Measurements from ENCODE around the gene TMEM186. TPM values are rescaled to one million over a fixed set of nuclear protein-coding genes. Genes with fewer than 3 reads are reported as not detected.
A peak's percentile ranks its signal among the peaks of the same experiment; 100 is the strongest.
"Not testable (repeated sequence)": the region's sequence is repeated elsewhere in the genome, so short reads cannot be mapped to it uniquely, and the experiment has no call there.

TMEM186 gene, protein sequence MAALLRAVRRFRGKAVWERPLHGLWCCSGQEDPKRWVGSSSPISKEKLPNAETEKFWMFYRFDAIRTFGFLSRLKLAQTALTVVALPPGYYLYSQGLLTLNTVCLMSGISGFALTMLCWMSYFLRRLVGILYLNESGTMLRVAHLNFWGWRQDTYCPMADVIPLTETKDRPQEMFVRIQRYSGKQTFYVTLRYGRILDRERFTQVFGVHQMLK
- total RNA-seq (10 to 100 TPM in 3 of 5 donors, 1 to 10 TPM in 2; 4.1 to 14.5 (median 12.7) TPM), total RNA-seq (3.2 to 13.0 (median 8.6) reads per million in 29 experiments)
- 10.2 TPM for total RNA-seq (2013)

DNA sequence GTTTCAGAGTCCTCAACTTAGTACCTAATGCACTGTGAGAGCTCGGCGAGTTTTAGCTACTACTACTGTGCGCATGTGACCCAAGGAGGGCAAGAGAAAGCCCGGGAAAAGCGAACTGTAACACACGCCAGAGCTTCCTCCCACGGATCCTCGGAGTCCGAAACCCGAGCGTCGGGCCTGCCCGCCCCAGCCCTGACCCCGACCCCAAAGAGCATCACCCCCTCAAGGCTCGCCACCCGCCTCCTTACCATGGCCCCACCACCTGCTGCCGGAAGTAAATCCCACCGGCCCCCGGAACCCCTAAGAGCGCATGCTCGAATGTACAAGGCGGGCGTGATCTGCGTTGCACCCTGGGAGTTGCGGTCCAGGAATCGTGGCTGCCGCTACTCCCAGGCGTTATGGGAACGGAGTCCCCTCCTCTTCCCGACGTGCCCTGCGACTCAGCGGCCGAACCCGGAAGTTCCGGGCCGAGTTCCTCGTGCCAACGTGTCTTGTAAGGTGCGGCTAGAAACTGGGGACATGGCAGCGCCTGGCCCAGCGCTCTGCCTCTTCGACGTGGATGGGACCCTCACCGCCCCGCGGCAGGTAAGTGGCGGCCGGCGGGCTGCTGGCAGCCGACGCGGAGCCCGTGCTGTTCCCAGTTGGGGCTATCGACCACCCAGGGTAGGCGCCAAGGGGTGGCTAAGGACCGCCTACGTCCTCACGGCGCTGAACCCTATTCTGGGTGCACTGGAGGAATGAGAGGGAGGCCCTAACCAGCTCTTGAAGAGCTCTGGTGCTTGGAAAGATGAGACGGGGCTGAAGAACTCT, at the start of gene TMEM186, which contains the start of gene PMM2:
Gene TMEM186 (minus strand): TSS at position 276 of the 810 bp plus-strand sequence. CDS start 25 bp downstream, at position 251.
Gene PMM2 (plus strand): TSS at position 476 of the 810 bp plus-strand sequence. CDS start 44 bp downstream, at position 520.
- Mint-ChIP-seq H3K36me3 (peaks cover 9% of the 10 kb centered on the region), H3K27me3 (no peaks in the 10 kb centered on the region), H3K4me1 (peaks cover 42 to 51% (median 44%) of the 10 kb centered on the region in 3 donors), H3K4me3 (peak within 1 kb of the TSS; percentile 93 to 95 (median 94)), H3K27ac (peak within 1 kb of the TSS; percentile 90), H3K9me3 (no peaks in the 10 kb centered on the region)
- H3K4me1 ChIP-seq (ENCODE audit: control insufficient read depth in 1 of 2, extremely low read depth in 1 of 2, insufficient read depth in 2 of 2, low read length in 2 of 2): peaks cover 22 to 39% of the 10 kb centered on the region in 2 experiments
- ChIA-PET POLR2A (interaction anchor here in 1 of 2 donors (1.2 kb wide), 1 partner anchor 72 kb away, joined by 3 read pairs; the partner anchor contains the start of gene CARHSP1), CTCF (interaction anchor here in 1 of 2 donors (0.6 to 1.3 kb wide), 4 partner anchors 12 to 83 kb away, joined by 3 to 6 read pairs (median 4); partner anchors contain the start of gene CARHSP1)
- peak; percentile 97 to 98 (median 98) for ATAC-seq (replicated peaks in 1 of 4)
- under 1% methylated on average over 61 of the region's 61 CpGs for WGBS (ENCODE audit: insufficient coverage)
- H3K36me3 ChIP-seq (ENCODE audit: control insufficient read depth in 2 of 2, extremely low read depth in 1 of 2, insufficient read depth in 1 of 2, low read length in 1 of 2): peaks cover 2 to 17% of the 10 kb centered on the region in 2 donors
- peak within 1 kb of the TSS; percentile 79 for H3K4me3 ChIP-seq (ENCODE audit: control insufficient read depth in 1 of 2, extremely low read depth in 1 of 2, low read length in 1 of 2)
- DNase-seq: peak; percentile 84 to 97 (median 93)
- no peaks in the 10 kb centered on the region for H3K27me3 ChIP-seq (replicated peaks in 1 of 2; ENCODE audit: control insufficient read depth in 2 of 2, extremely low read depth in 1 of 2, insufficient read depth in 2 of 2, low read length in 1 of 2)
- H3K27ac ChIP-seq (ENCODE audit: low read length): peak within 1 kb of the TSS; percentile 63
- no peaks in the 10 kb centered on the region for H3K9me3 ChIP-seq

DNA sequence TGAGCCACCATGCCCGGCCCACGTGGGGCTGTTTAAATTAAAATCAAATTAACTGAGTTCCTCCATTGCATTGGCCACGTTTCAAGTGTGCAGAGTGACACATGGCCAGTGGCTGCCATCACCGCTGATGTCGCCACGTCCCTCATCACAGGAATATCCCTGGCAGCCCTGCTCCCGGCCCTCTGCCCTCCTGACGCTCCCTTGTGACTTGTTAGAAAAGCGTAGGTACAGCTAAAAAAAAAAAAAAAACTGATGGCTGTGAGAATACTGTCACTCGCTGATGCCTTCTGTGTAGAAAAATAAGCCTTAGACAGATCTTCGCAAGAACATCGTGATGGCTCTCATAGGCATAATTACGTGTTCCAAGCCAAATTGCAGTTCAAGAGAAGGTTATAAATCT, 49.7 kb upstream of the TMEM186 start:
- H3K36me3 Mint-ChIP-seq: peaks cover 18% of the 10 kb centered on the region
- peaks cover 18 to 35% (median 21%) of the 10 kb centered on the region in 3 donors for H3K4me1 Mint-ChIP-seq
- CTCF ChIA-PET: no interaction called here

DNA sequence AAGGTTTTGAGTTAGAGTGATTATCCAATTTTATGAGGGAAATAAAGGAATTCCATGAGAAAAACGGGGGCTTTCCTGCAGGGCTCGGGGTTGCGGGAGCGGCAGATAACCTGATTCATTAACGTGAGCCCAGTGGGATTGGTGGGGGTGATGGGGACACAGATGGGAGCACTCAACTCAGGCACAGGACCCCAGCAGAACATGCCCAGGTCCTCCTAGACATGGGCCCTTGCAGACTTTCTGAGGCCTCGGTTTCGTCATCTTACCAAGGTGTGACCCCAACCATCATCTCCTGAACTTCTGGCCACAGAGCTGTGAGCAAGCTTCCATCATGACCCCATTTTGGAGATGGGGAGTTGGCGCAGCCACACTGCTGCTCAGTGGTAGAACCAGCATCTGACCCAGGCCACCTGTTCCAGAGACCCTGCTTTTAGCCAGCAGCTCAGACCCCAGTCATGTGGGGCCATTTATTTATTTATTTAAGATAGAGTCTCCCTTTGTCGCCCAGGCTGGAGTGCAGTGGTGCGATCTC, 49.0 kb upstream of the TMEM186 start:
- no peaks in the 10 kb centered on the region for H3K27me3 Mint-ChIP-seq
- no peak overlapping the region for H3K4me3 ChIP-seq (ENCODE audit: control insufficient read depth in 1 of 2, extremely low read depth in 1 of 2, low read length in 1 of 2)
- peaks cover 9 to 29% of the 10 kb centered on the region in 2 donors for H3K36me3 ChIP-seq (ENCODE audit: control insufficient read depth in 2 of 2, extremely low read depth in 1 of 2, insufficient read depth in 1 of 2, low read length in 1 of 2)
- H3K4me1 Mint-ChIP-seq: peaks cover 19 to 39% (median 20%) of the 10 kb centered on the region in 3 donors
- no peak overlapping the region for H3K4me3 Mint-ChIP-seq
- no peak overlapping the region for H3K27ac ChIP-seq (ENCODE audit: low read length)
- DNase-seq (no peak), ATAC-seq (replicated peaks in 1 of 4) (no peak)
- no peak overlapping the region for H3K27ac Mint-ChIP-seq
- WGBS (ENCODE audit: insufficient coverage): 89% methylated on average over 8 of the region's 10 CpGs
- H3K27me3 ChIP-seq (replicated peaks in 1 of 2; ENCODE audit: control insufficient read depth in 2 of 2, extremely low read depth in 1 of 2, insufficient read depth in 2 of 2, low read length in 1 of 2): no peaks in the 10 kb centered on the region
- peaks cover 15% of the 10 kb centered on the region for H3K36me3 Mint-ChIP-seq
- no peaks in the 10 kb centered on the region for H3K9me3 ChIP-seq
- ChIA-PET CTCF (no interaction called here), POLR2A (no interaction called here)
- peaks cover 0 to 7% of the 10 kb centered on the region in 2 experiments for H3K4me1 ChIP-seq (ENCODE audit: control insufficient read depth in 1 of 2, extremely low read depth in 1 of 2, insufficient read depth in 2 of 2, low read length in 2 of 2)
- no peaks in the 10 kb centered on the region for H3K9me3 Mint-ChIP-seq

More for the DNA sequence above, 49.7 kb upstream of the TMEM186 start:
- H3K4me3 Mint-ChIP-seq: no peak overlapping the region
- H3K36me3 ChIP-seq (ENCODE audit: control insufficient read depth in 2 of 2, extremely low read depth in 1 of 2, insufficient read depth in 1 of 2, low read length in 1 of 2): peaks cover 9 to 31% of the 10 kb centered on the region in 2 donors
- no peak overlapping the region for H3K4me3 ChIP-seq (ENCODE audit: control insufficient read depth in 1 of 2, extremely low read depth in 1 of 2, low read length in 1 of 2)
- no peaks in the 10 kb centered on the region for H3K27me3 ChIP-seq (replicated peaks in 1 of 2; ENCODE audit: control insufficient read depth in 2 of 2, extremely low read depth in 1 of 2, insufficient read depth in 2 of 2, low read length in 1 of 2)
- no peak overlapping the region for H3K27ac Mint-ChIP-seq
- WGBS (ENCODE audit: insufficient coverage): 96% methylated on average over 5 of the region's 13 CpGs
- H3K27ac ChIP-seq (ENCODE audit: low read length): no peak overlapping the region
- DNase-seq (no peak), ATAC-seq (replicated peaks in 1 of 4) (no peak)
- POLR2A ChIA-PET: no interaction called here
- H3K4me1 ChIP-seq (ENCODE audit: control insufficient read depth in 1 of 2, extremely low read depth in 1 of 2, insufficient read depth in 2 of 2, low read length in 2 of 2): peaks cover 0 to 7% of the 10 kb centered on the region in 2 experiments
- H3K9me3 Mint-ChIP-seq: no peaks in the 10 kb centered on the region
- H3K9me3 ChIP-seq: no peaks in the 10 kb centered on the region
- no peaks in the 10 kb centered on the region for H3K27me3 Mint-ChIP-seq

DNA sequence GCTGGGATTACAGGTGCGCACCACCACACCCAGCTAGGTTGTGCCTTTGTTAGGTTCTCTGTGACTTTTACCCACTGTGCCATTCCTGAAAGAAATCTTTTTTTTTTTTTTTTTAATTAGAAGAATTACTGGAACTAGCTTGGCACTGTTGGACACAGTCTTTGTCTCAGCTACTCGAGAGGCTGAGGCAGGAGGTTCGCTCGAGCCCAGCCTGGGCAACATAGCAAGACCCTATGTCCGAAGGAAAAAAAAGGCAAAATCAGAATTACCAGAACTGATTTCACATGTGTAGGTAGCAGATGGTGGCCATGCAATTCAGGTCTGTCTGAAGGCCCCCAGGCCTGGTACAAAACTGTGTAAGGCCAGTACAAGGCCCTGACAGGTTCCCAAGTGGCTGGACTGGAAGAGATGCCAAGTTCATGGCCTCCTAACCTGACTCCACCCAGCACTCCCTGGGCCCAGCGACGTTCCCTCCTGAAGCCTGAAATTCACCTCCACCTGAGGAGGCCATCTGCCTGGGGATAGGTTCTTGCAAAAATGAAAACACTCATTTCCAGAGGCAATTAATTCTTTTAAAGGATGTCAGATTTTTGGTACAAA, 48.4 kb upstream of the TMEM186 start:
- Histone ChIP-seq H3K4me3 (ENCODE audit: control insufficient read depth in 1 of 2, extremely low read depth in 1 of 2, low read length in 1 of 2) (no peak overlapping the region), H3K36me3 (ENCODE audit: control insufficient read depth in 2 of 2, extremely low read depth in 1 of 2, insufficient read depth in 1 of 2, low read length in 1 of 2) (peaks cover 9 to 27% of the 10 kb centered on the region in 2 donors), H3K27me3 (replicated peaks in 1 of 2; ENCODE audit: control insufficient read depth in 2 of 2, extremely low read depth in 1 of 2, insufficient read depth in 2 of 2, low read length in 1 of 2) (no peaks in the 10 kb centered on the region), H3K9me3 (no peaks in the 10 kb centered on the region), H3K27ac (ENCODE audit: low read length) (no peak overlapping the region), H3K4me1 (ENCODE audit: control insufficient read depth in 1 of 2, extremely low read depth in 1 of 2, insufficient read depth in 2 of 2, low read length in 2 of 2) (peaks cover 0 to 7% of the 10 kb centered on the region in 2 experiments)
- Mint-ChIP-seq H3K4me1 (peaks cover 16 to 37% (median 18%) of the 10 kb centered on the region in 3 donors), H3K36me3 (peaks cover 12% of the 10 kb centered on the region), H3K9me3 (no peaks in the 10 kb centered on the region), H3K4me3 (no peak overlapping the region), H3K27me3 (no peaks in the 10 kb centered on the region), H3K27ac (no peak overlapping the region)
- DNase-seq (no peak), ATAC-seq (replicated peaks in 1 of 4) (no peak)
- CTCF ChIA-PET: no interaction called here
- WGBS (ENCODE audit: insufficient coverage): 97% methylated on average over 4 of the region's 7 CpGs
- POLR2A ChIA-PET: no interaction called here

DNA sequence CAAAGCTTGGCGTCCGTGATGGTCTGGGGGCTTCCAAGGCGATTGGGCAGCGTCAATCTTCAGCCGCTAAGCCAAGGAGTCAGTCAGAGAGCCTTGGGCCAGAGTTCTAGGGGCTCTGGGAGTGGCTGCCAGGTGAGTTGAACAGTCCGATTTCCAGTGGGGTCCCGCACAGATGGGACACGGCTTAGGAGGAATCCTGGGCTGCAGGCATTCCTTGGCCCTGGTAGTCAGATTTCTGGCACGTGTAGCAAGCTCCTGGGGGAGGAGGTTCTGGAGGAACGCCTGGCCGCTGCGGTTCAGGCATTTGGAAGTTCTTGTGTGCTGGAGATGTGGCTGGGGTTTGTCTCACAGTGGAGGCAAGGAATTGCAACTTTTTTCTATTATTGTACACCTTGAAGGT, 45.9 kb upstream of the TMEM186 start:
- H3K27ac Mint-ChIP-seq; H3K9me3 ChIP-seq; H3K36me3 ChIP-seq (ENCODE audit: control insufficient read depth in 2 of 2, extremely low read depth in 1 of 2, insufficient read depth in 1 of 2, low read length in 1 of 2); H3K4me3 Mint-ChIP-seq; DNase-seq; H3K27me3 ChIP-seq (replicated peaks in 1 of 2; ENCODE audit: control insufficient read depth in 2 of 2, extremely low read depth in 1 of 2, insufficient read depth in 2 of 2, low read length in 1 of 2); POLR2A ChIA-PET; CTCF ChIA-PET; H3K4me1 ChIP-seq (ENCODE audit: control insufficient read depth in 1 of 2, extremely low read depth in 1 of 2, insufficient read depth in 2 of 2, low read length in 2 of 2); H3K4me3 ChIP-seq (ENCODE audit: control insufficient read depth in 1 of 2, extremely low read depth in 1 of 2, low read length in 1 of 2); H3K27me3 Mint-ChIP-seq; ATAC-seq (replicated peaks in 1 of 4); H3K27ac ChIP-seq (ENCODE audit: low read length); H3K9me3 Mint-ChIP-seq; H3K36me3 Mint-ChIP-seq: not testable (repeated sequence)
- peaks cover 4 to 24% (median 7%) of the 10 kb centered on the region in 3 donors for H3K4me1 Mint-ChIP-seq
- WGBS (ENCODE audit: insufficient coverage): 97% methylated on average over 7 of the region's 12 CpGs

DNA sequence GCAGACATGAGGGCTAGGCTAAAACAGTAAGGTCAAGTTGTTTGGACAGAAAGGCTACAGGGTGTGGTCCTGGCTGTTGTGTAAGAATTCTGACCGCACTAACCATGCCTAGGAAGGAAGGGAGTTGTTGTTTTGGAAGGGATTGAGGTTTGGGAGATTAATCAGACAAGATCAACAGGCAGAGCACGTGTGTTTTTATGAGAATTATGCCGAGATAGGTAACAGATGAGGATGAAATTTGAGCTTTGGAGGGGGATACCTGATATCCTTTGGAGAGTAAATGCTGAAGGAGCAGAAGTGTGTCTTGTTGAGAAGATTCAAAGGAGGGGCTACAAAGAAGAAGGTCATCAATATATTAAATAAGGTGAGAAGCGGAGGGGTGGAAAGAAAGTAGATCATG, 44.6 kb upstream of the TMEM186 start:
- ATAC-seq (replicated peaks in 1 of 4); H3K36me3 Mint-ChIP-seq; H3K4me3 ChIP-seq (ENCODE audit: control insufficient read depth in 1 of 2, extremely low read depth in 1 of 2, low read length in 1 of 2); H3K27ac ChIP-seq (ENCODE audit: low read length); CTCF ChIA-PET; H3K36me3 ChIP-seq (ENCODE audit: control insufficient read depth in 2 of 2, extremely low read depth in 1 of 2, insufficient read depth in 1 of 2, low read length in 1 of 2); H3K27me3 ChIP-seq (replicated peaks in 1 of 2; ENCODE audit: control insufficient read depth in 2 of 2, extremely low read depth in 1 of 2, insufficient read depth in 2 of 2, low read length in 1 of 2); H3K4me3 Mint-ChIP-seq; H3K9me3 Mint-ChIP-seq; POLR2A ChIA-PET; H3K9me3 ChIP-seq; H3K27me3 Mint-ChIP-seq; H3K4me1 ChIP-seq (ENCODE audit: control insufficient read depth in 1 of 2, extremely low read depth in 1 of 2, insufficient read depth in 2 of 2, low read length in 2 of 2); DNase-seq: not testable (repeated sequence)
- Mint-ChIP-seq H3K4me1 (peaks cover 4 to 24% (median 7%) of the 10 kb centered on the region in 3 donors), H3K27ac (peak overlapping the region in 1 of 2 donors; percentile 62)
- WGBS (ENCODE audit: insufficient coverage): 87% methylated on average over 3 of the region's 4 CpGs
